ENCODE results near the gene FALEC. TPM values are rescaled to one million over a fixed set of nuclear protein-coding genes. Genes with fewer than 3 reads are reported as not detected.
"Not testable (repeated sequence)": the region's sequence is repeated elsewhere in the genome, so short reads cannot be mapped to it uniquely, and the experiment has no call there.

Gene FALEC
- total RNA-seq, 4 donors from 2014 or later: not detected

GRCh38 chr1:150579110-150579944 is 63.8 kb downstream of the FALEC start, which contains the start of gene MCL1:
Gene MCL1 (minus strand): TSS chr1:150579610. CDS start chr1:150579530, 80 bp downstream.
- peak in 4 of 5 experiments; percentile 7 to 34 (median 18) for TF ChIP-seq CTCF (IDR thresholded peaks at IDR 0.05)
- TF ChIP-seq POLR2AphosphoS5 (IDR thresholded peaks at IDR 0.05): peak; percentile 96 to 100 (median 100)
- TF ChIP-seq POLR2A (IDR thresholded peaks at IDR 0.05): peak; percentile 99
- TF ChIP-seq EP300 (IDR thresholded peaks at IDR 0.05; ENCODE audit: low read depth): no peak
- in situ Hi-C loops (cut with MboI; ENCODE audit: low pct_ligation_motif_present in 1 of 4, low pct_unique_long_range_greater_than_20kb in 1 of 4, low sequenced_read_pairs in 3 of 4) (no loop called here), intact Hi-C loops (cut with DNase I; ENCODE audit: low total_unique reads) (no loop called here)
- Histone ChIP-seq H3K4me3 (peak within 1 kb of the TSS; percentile 85 to 97 (median 91)), H3K36me3 (peaks cover 0 to 30% (median 7%) of the 10 kb centered on the region in 4 donors), H3K27me3 (no peaks in the 10 kb centered on the region), H3K27ac (peak within 1 kb of the TSS; percentile 98 to 99 (median 98)), H3K4me1 (peaks cover 7 to 40% (median 22%) of the 10 kb centered on the region in 4 donors), H3K9me3 (no peaks in the 10 kb centered on the region)
- WGBS, 2 donors (ENCODE audit: low coverage in 1 of 2): 0% methylated on average over 6 to 77 of the region's 94 CpGs
- DNase-seq: peak; percentile 95

- no peak for DNase-seq
- WGBS, 2 donors (ENCODE audit: low coverage in 1 of 2): 35 to 68% methylated on average over 4 to 15 of the region's 15 CpGs
- intact Hi-C loops (cut with DNase I; ENCODE audit: low total_unique reads): no loop called here
- in situ Hi-C loops (cut with MboI; ENCODE audit: low pct_ligation_motif_present in 1 of 4, low pct_unique_long_range_greater_than_20kb in 1 of 4, low sequenced_read_pairs in 3 of 4): no loop called here
- Histone ChIP-seq H3K4me1 (peaks cover 6 to 32% (median 15%) of the 10 kb centered on the region in 4 donors), H3K9me3 (no peaks in the 10 kb centered on the region), H3K27me3 (no peaks in the 10 kb centered on the region), H3K4me3 (peak overlapping the region; percentile 6 to 94 (median 86)), H3K36me3 (peaks cover 0 to 22% (median 6%) of the 10 kb centered on the region in 4 donors), H3K27ac (peak overlapping the region; percentile 98 to 99 (median 98))
- TF ChIP-seq CTCF (IDR thresholded peaks at IDR 0.05): no peak
- no peak for TF ChIP-seq POLR2AphosphoS5 (IDR thresholded peaks at IDR 0.05)
- no peak for TF ChIP-seq EP300 (IDR thresholded peaks at IDR 0.05; ENCODE audit: low read depth)
- TF ChIP-seq POLR2A (IDR thresholded peaks at IDR 0.05): no peak
Observed at GRCh38 chr1:150579945-150580642, 64.5 kb downstream of the FALEC start.

- H3K27me3 ChIP-seq; in situ Hi-C loops (cut with MboI; ENCODE audit: low pct_ligation_motif_present in 1 of 4, low pct_unique_long_range_greater_than_20kb in 1 of 4, low sequenced_read_pairs in 3 of 4); H3K27ac ChIP-seq; H3K4me3 ChIP-seq; H3K9me3 ChIP-seq; intact Hi-C loops (cut with DNase I; ENCODE audit: low total_unique reads); DNase-seq: not testable (repeated sequence)
- Histone ChIP-seq H3K36me3 (peaks cover 0 to 13% (median 2%) of the 10 kb centered on the region in 4 donors), H3K4me1 (peaks cover 2 to 24% (median 10%) of the 10 kb centered on the region in 4 donors)
- 92 to 100% methylated on average over 1 to 3 of the region's 3 CpGs for WGBS, 2 donors (ENCODE audit: low coverage in 1 of 2)
Observed at GRCh38 chr1:150580966-150581365, 65.4 kb downstream of the FALEC start.

GRCh38 chr1:150581437-150581836 is 65.9 kb downstream of the FALEC start:
- in situ Hi-C loops (cut with MboI; ENCODE audit: low pct_ligation_motif_present in 1 of 4, low pct_unique_long_range_greater_than_20kb in 1 of 4, low sequenced_read_pairs in 3 of 4); H3K27ac ChIP-seq; intact Hi-C loops (cut with DNase I; ENCODE audit: low total_unique reads); H3K27me3 ChIP-seq; H3K9me3 ChIP-seq; H3K36me3 ChIP-seq; DNase-seq; H3K4me3 ChIP-seq: not testable (repeated sequence)
- 96 to 100% methylated on average over 3 to 7 of the region's 7 CpGs for WGBS, 2 donors (ENCODE audit: low coverage in 1 of 2)
- H3K4me1 ChIP-seq: peaks cover 0 to 20% (median 10%) of the 10 kb centered on the region in 4 donors

GRCh38 chr1:150581962-150582361 is 66.4 kb downstream of the FALEC start:
- DNase-seq; H3K9me3 ChIP-seq; H3K4me3 ChIP-seq; intact Hi-C loops (cut with DNase I; ENCODE audit: low total_unique reads); H3K36me3 ChIP-seq; in situ Hi-C loops (cut with MboI; ENCODE audit: low pct_ligation_motif_present in 1 of 4, low pct_unique_long_range_greater_than_20kb in 1 of 4, low sequenced_read_pairs in 3 of 4); H3K27me3 ChIP-seq; H3K27ac ChIP-seq: not testable (repeated sequence)
- 94 to 98% methylated on average over 6 to 14 of the region's 14 CpGs for WGBS, 2 donors (ENCODE audit: low coverage in 1 of 2)
- peaks cover 0 to 16% (median 9%) of the 10 kb centered on the region in 4 donors for H3K4me1 ChIP-seq
